CMK (cell line): ENCODE results near the gene C2CD3.
"Not testable (repeated sequence)": the region's sequence is repeated elsewhere in the genome, so short reads cannot be mapped to it uniquely, and the experiment has no call there.

ENCODE experiments used
- DNase-seq: peaks from one replicate; pipeline ENCODE4 v3.0.0-alpha.2; 2010; ENCODE audit warnings: low read depth

The C2CD3 gene

GRCh38 chr11:74069146-74070046 lies 101.4 kb downstream of the C2CD3 start:
- DNase-seq = no peak

- DNase-seq = not testable (repeated sequence)
These were observed 104.1 kb downstream of the C2CD3 start for GRCh38 chr11:74066663-74067062.

- DNase-seq = not testable (repeated sequence)
These were observed 105.3 kb downstream of the C2CD3 start for GRCh38 chr11:74065534-74065933.

GRCh38 chr11:74063628-74064027 lies 107.2 kb downstream of the C2CD3 start:
- DNase-seq = not testable (repeated sequence)

GRCh38 chr11:74061599-74061998 lies 109.2 kb downstream of the C2CD3 start:
- not testable (repeated sequence) for DNase-seq

GRCh38 chr11:74057249-74058151 lies 113.3 kb downstream of the C2CD3 start:
- no peak for DNase-seq

GRCh38 chr11:74055938-74056337 lies 114.9 kb downstream of the C2CD3 start:
- no peak for DNase-seq

- no peak for DNase-seq
These were observed 120.3 kb downstream of the C2CD3 start for GRCh38 chr11:74050465-74050864.

- no peak for DNase-seq
These were observed 121.8 kb downstream of the C2CD3 start for GRCh38 chr11:74048993-74049392.

- DNase-seq = no peak
These were observed 126.3 kb downstream of the C2CD3 start for GRCh38 chr11:74044538-74044937.

GRCh38 chr11:74043450-74043849 lies 127.4 kb downstream of the C2CD3 start:
- no peak for DNase-seq

- DNase-seq = no peak
These were observed 133.5 kb downstream of the C2CD3 start for GRCh38 chr11:74037309-74037708.

GRCh38 chr11:74035264-74035663 lies 135.5 kb downstream of the C2CD3 start:
- DNase-seq = no peak

- DNase-seq = no peak
These were observed 137.8 kb downstream of the C2CD3 start for GRCh38 chr11:74033046-74033445.

GRCh38 chr11:74030723-74031676 lies 139.8 kb downstream of the C2CD3 start:
- DNase-seq = no peak

GRCh38 chr11:74025467-74026166 lies 145.2 kb downstream of the C2CD3 start:
- DNase-seq = no peak

GRCh38 chr11:74024261-74025029 lies 146.4 kb downstream of the C2CD3 start:
- no peak for DNase-seq

GRCh38 chr11:74023276-74023675 lies 147.5 kb downstream of the C2CD3 start:
- DNase-seq = no peak

- DNase-seq = no peak
These were observed 148.3 kb downstream of the C2CD3 start for GRCh38 chr11:74022546-74022945.

GRCh38 chr11:74021998-74022397 lies 148.8 kb downstream of the C2CD3 start:
- no peak for DNase-seq
